Neural progenitor cell (in vitro differentiated cells): ENCODE results near the gene SPAG16.

Experiments used
- CTCF ChIP-seq: fragments of 200-600 bp; sonication (generic); IDR thresholded peaks from 2 replicates; pipeline ENCODE4 v1.5.1; 2017; ENCODE audit warnings: antibody characterized with exemption, mild to moderate bottlenecking
- EZH2 ChIP-seq: fragments of 200-600 bp; sonication (generic); IDR thresholded peaks from 2 replicates; pipeline ENCODE4 v1.6.1; 2017; ENCODE audit warnings: antibody characterized with exemption, mild to moderate bottlenecking, moderate library complexity
- EZH2phosphoT487 ChIP-seq: fragments of 200-600 bp; sonication (generic); IDR thresholded peaks from 2 replicates; pipeline ENCODE4 v1.6.1; 2017; ENCODE audit warnings: antibody characterized with exemption

DNA sequence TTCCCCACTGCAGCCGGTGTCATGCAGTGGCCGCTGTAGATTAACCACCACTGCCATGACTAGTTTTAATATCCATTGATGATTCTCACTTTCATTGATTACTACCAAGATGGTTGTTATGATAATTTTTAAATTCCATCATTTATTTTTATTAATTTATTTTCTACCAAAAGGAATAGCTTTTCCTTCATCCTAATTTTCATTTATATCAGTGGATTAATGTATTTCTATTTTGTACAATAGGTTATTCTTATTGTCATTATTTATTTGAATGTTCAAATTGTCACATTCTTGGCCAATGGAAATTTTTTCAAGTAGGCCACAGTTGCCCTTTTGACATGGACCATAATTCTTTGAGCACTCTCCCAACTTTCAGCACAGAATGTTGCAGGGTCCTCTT lies 751.7 kb downstream of the SPAG16 start:
- TF ChIP-seq CTCF (no peak), EZH2 (no peak), EZH2phosphoT487 (no peak)
